Fibroblast of skin of right quadriceps (primary cell): Measurements from ENCODE around the gene MUC2.

ENCODE experiments used
- DNase-seq: peaks from one replicate; pipeline ENCODE4 v3.0.0-alpha.2; 2013

The MUC2 gene

GRCh38 chr11:1052133-1053011 is 22.3 kb upstream of the MUC2 start:
- no peak for DNase-seq

- DNase-seq = no peak
Observed at GRCh38 chr11:1053121-1053901, 21.4 kb upstream of the MUC2 start.

GRCh38 chr11:1054143-1055108 is 20.2 kb upstream of the MUC2 start:
- no peak for DNase-seq

GRCh38 chr11:1055109-1055703 is 19.5 kb upstream of the MUC2 start:
- DNase-seq = no peak

- no peak for DNase-seq
Observed at GRCh38 chr11:1055990-1056771, 18.5 kb upstream of the MUC2 start.

GRCh38 chr11:1057806-1058205 is 16.9 kb upstream of the MUC2 start:
- no peak for DNase-seq

GRCh38 chr11:1059759-1060158 is 14.9 kb upstream of the MUC2 start:
- no peak for DNase-seq

- DNase-seq = no peak
Observed at GRCh38 chr11:1060410-1060809, 14.3 kb upstream of the MUC2 start.

- peak; percentile 76 for DNase-seq
Observed at GRCh38 chr11:1060852-1061616, 13.6 kb upstream of the MUC2 start.

GRCh38 chr11:1062075-1062820 is 12.4 kb upstream of the MUC2 start:
- no peak for DNase-seq

- no peak for DNase-seq
Observed at GRCh38 chr11:1064167-1064566, 10.5 kb upstream of the MUC2 start.

- no peak for DNase-seq
Observed at GRCh38 chr11:1067812-1068496, 6.7 kb upstream of the MUC2 start.

GRCh38 chr11:1069740-1070139 is 4.9 kb upstream of the MUC2 start:
- DNase-seq = no peak

GRCh38 chr11:1070594-1071462 is 3.8 kb upstream of the MUC2 start:
- DNase-seq = no peak

- DNase-seq = no peak
Observed at GRCh38 chr11:1071571-1072115, 3.0 kb upstream of the MUC2 start.

- DNase-seq = peak; percentile 25
Observed at GRCh38 chr11:1072116-1072820, 2.4 kb upstream of the MUC2 start.

- DNase-seq = no peak
Observed at GRCh38 chr11:1072821-1073231, 1.8 kb upstream of the MUC2 start.
